HPDE6-E6E7 (cell line): ENCODE results near the gene APOBEC3H.

Source experiments
- DNase-seq: peaks from one replicate; pipeline ENCODE4 v3.0.0; 2011; ENCODE audit warnings: missing footprints; ENCODE audit errors: extremely low spot score

Gene APOBEC3H

GRCh38 chr22:39110631-39111561 lies 13.9 kb downstream of the APOBEC3H start:
- no peak for DNase-seq

GRCh38 chr22:39114112-39114511 lies 17.1 kb downstream of the APOBEC3H start:
- DNase-seq: no peak

- no peak for DNase-seq
Measured at GRCh38 chr22:39115570-39115969, 18.5 kb downstream of the APOBEC3H start.

- no peak for DNase-seq
Measured at GRCh38 chr22:39115977-39116621, 19.1 kb downstream of the APOBEC3H start.

GRCh38 chr22:39117585-39118191 lies 20.6 kb downstream of the APOBEC3H start:
- no peak for DNase-seq

- DNase-seq: no peak
Measured at GRCh38 chr22:39120983-39121382, 23.9 kb downstream of the APOBEC3H start.

GRCh38 chr22:39122772-39123470 lies 25.9 kb downstream of the APOBEC3H start:
- DNase-seq: no peak

GRCh38 chr22:39123751-39124581 lies 26.9 kb downstream of the APOBEC3H start:
- no peak for DNase-seq

- DNase-seq: no peak
Measured at GRCh38 chr22:39125622-39126021, 28.6 kb downstream of the APOBEC3H start.

- DNase-seq: no peak
Measured at GRCh38 chr22:39128508-39128907, 31.5 kb downstream of the APOBEC3H start.

- DNase-seq: no peak
Measured at GRCh38 chr22:39129081-39129480, 32.0 kb downstream of the APOBEC3H start.

- no peak for DNase-seq
Measured at GRCh38 chr22:39129746-39130145, 32.7 kb downstream of the APOBEC3H start.

- DNase-seq: no peak
Measured at GRCh38 chr22:39130152-39130704, 33.2 kb downstream of the APOBEC3H start.

- no peak for DNase-seq
Measured at GRCh38 chr22:39130892-39131855, 34.1 kb downstream of the APOBEC3H start.

- DNase-seq: no peak
Measured at GRCh38 chr22:39132281-39132680, 35.2 kb downstream of the APOBEC3H start.

GRCh38 chr22:39132871-39133524 lies 36.0 kb downstream of the APOBEC3H start:
- DNase-seq: no peak

- DNase-seq: no peak
Measured at GRCh38 chr22:39133871-39134270, 36.8 kb downstream of the APOBEC3H start.

- no peak for DNase-seq
Measured at GRCh38 chr22:39134366-39135091, 37.5 kb downstream of the APOBEC3H start.
